Cardiac muscle cell (in vitro differentiated cells and primary cell): ENCODE measurements around the gene CDH11. TPM values are rescaled to one million over a fixed set of nuclear protein-coding genes. Genes with fewer than 3 reads are reported as not detected.

Experiments
- DNase-seq, 2 donors: peaks; one replicate each; pipeline versions ENCODE4 v3.0.0 to v3.0.0-alpha.2; 2010 to 2017; ENCODE audit warnings: low read depth in 1 of 2, low spot score in 1 of 2
- H3K27ac ChIP-seq: fragments of 200-600 bp; sonication (generic); 2 replicates; pipeline ENCODE4 v1.5.1; 2016
- H3K27me3 ChIP-seq: fragments of 200-600 bp; sonication (generic); 2 replicates; pipeline ENCODE4 v1.6.0; 2016; ENCODE audit warnings: control low read depth
- H3K36me3 ChIP-seq: fragments of 200-600 bp; sonication (generic); 2 replicates; pipeline ENCODE4 v1.5.1; 2016; ENCODE audit warnings: control low read depth
- H3K4me1 ChIP-seq: fragments of 200-600 bp; sonication (generic); 2 replicates; pipeline ENCODE4 v1.8.1; 2017; ENCODE audit warnings: low read depth, mild to moderate bottlenecking, mixed run types
- H3K4me3 ChIP-seq: fragments of 200-600 bp; sonication (generic); 2 replicates; pipeline ENCODE4 v1.5.1; 2016; ENCODE audit warnings: mild to moderate bottlenecking
- H3K9me3 ChIP-seq: fragments of 200-600 bp; sonication (generic); 2 replicates; pipeline ENCODE4 v1.5.1; 2017; ENCODE audit warnings: low read depth, mild to moderate bottlenecking, control low read depth
- polyA plus RNA-seq: library from polyadenylated mRNA; unstranded; fragments of >200 nt; fragmentation: Nextera tagmentation; extraction: Ambion mirVana; gene quantifications from 2 replicates; pipeline ENCODE4 v1.2.1, GENCODE V29; 2016
- total RNA-seq: library from RNA; depleted of rRNA; stranded (reverse); fragments of >200 nt; gene quantifications from 2 replicates; pipeline ENCODE4 v1.2.3, GENCODE V29; 2016
- TF ChIP-seq, protein P1 (sequence below): IDR thresholded peaks from 2 replicates; pipeline ENCODE4 v1.5.1; 2012; ENCODE audit warnings: low read depth, mild to moderate bottlenecking, low read length

The CDH11 gene
- total and polyA plus RNA-seq, 2 experiments from 2014 or later: 29.4 to 99.3 TPM

DNA sequence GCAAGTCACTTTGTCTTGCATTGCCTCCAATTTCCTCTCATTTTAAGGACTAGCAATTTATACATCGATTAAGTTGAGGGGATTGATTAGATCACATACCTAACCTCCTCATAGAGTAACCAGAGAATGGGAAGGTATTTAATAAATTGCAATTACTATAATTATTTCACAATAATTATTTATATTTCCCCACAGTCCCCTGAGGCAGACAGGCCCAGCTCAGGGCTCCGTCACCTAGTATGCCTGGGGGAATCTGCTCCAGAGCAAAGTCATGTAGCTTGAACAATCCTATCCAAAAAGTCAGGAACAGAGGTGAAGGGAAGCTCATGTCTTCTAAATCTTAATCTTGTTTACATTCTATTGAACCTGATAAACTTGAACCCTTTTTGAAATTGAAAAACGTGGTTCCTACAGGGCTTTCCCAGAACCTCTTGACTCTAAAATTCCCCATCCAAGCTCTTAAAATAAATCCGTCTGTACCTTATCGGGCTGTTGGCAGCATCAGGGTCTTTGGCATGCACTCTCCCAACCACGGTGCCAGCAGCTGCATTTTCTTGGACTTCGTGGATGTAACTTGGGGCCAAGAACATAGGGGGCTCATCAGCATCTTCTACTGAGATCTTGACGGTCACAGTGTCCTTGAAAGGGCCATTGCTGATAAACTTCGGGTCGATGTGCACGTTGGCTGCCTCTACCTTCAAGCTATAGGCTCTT is 140.1 kb downstream of the CDH11 start:
- H3K36me3 ChIP-seq: no peaks in the 10 kb centered on the region
- H3K9me3 ChIP-seq: no peaks in the 10 kb centered on the region
- no peak overlapping the region for H3K27ac ChIP-seq
- DNase-seq: no peak
- no peaks in the 10 kb centered on the region for H3K27me3 ChIP-seq
- peaks cover 5% of the 10 kb centered on the region for H3K4me1 ChIP-seq
- TF ChIP-seq, protein P1, sequence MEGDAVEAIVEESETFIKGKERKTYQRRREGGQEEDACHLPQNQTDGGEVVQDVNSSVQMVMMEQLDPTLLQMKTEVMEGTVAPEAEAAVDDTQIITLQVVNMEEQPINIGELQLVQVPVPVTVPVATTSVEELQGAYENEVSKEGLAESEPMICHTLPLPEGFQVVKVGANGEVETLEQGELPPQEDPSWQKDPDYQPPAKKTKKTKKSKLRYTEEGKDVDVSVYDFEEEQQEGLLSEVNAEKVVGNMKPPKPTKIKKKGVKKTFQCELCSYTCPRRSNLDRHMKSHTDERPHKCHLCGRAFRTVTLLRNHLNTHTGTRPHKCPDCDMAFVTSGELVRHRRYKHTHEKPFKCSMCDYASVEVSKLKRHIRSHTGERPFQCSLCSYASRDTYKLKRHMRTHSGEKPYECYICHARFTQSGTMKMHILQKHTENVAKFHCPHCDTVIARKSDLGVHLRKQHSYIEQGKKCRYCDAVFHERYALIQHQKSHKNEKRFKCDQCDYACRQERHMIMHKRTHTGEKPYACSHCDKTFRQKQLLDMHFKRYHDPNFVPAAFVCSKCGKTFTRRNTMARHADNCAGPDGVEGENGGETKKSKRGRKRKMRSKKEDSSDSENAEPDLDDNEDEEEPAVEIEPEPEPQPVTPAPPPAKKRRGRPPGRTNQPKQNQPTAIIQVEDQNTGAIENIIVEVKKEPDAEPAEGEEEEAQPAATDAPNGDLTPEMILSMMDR: no peak
- no peak overlapping the region for H3K4me3 ChIP-seq

DNA sequence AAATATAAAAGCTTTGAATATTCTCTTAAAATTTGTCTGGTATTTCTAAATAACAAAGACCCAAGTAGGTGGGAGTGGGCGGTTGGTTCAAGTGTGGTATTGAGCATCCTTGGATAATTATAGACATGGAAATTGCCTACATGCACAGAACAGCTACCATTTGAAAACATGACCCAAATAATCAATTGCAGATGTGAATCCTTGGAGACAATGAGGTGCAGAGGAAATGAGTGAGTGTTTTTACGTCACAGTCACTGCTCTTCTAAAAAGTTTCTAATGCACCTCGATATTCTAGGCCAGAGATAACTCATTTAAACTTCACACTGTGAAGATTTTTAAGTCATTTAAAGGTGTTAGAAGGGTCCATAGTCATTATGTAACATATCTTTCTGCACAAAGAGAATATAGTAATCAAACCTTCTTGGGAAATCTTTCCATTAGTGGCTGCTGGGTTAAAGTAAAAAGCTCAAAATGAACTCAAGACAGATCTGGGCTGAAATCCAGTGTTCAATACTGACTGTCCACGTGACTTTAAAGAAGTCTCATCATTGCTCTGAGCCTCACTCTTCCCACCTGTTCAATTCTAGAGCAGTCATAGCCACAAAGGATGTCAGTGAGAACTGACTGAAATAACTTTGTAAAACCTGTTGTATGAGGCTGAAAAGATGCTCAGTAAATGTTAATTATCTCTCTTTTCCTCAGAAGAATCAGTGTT is 144.5 kb downstream of the CDH11 start:
- no peaks in the 10 kb centered on the region for H3K36me3 ChIP-seq
- H3K9me3 ChIP-seq: no peaks in the 10 kb centered on the region
- no peaks in the 10 kb centered on the region for H3K27me3 ChIP-seq
- no peak for DNase-seq
- TF ChIP-seq, protein P1: no peak
- no peaks in the 10 kb centered on the region for H3K4me1 ChIP-seq
- no peak overlapping the region for H3K27ac ChIP-seq
- no peak overlapping the region for H3K4me3 ChIP-seq

DNA sequence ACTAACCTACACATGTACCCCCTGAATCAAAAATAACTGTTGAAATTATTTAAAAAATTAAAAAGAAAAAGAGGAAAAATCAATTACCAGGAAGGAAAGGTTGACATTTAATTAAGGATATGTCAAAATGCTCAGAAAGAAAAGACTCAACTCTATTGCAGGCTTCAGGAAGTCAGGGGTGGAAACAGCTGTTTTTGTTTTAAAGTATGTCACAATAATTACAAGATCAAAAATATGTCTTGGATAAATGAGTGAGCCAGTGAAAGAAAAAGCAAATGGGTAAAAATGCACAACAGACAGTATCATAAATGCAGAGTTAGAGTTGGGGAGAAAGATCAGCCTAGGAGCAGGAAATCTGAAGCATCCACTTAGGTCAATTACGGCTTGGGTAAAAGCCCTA is 146.0 kb downstream of the CDH11 start:
- Histone ChIP-seq H3K9me3 (no peaks in the 10 kb centered on the region), H3K4me3 (no peak overlapping the region), H3K36me3 (peaks cover 7% of the 10 kb centered on the region), H3K27ac (no peak overlapping the region), H3K4me1 (no peaks in the 10 kb centered on the region), H3K27me3 (no peaks in the 10 kb centered on the region)
- TF ChIP-seq, protein P1: no peak
- DNase-seq: no peak

DNA sequence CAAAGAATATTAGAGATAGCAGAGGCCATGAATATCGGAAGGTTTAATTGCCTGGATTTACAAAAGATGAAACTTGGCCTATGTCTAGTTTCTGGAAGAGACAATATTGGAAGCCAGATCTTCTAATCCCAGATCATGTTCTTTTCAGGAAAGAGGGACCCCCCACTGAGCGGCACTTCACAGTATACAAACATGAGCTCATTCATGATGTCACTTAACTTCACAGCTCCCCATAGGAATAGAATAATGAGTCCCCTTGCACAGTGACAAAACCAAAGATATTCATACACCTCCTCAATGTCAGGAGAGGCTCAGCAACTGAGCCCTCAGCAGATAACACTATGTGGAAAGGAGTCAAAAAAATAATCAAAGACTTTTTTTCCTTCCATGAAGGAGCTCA is 147.5 kb downstream of the CDH11 start:
- no peak for DNase-seq
- Histone ChIP-seq H3K36me3 (peaks cover 12% of the 10 kb centered on the region), H3K9me3 (no peaks in the 10 kb centered on the region), H3K4me3 (no peak overlapping the region), H3K27me3 (no peaks in the 10 kb centered on the region), H3K27ac (no peak overlapping the region), H3K4me1 (no peaks in the 10 kb centered on the region)
- TF ChIP-seq, protein P1: no peak

DNA sequence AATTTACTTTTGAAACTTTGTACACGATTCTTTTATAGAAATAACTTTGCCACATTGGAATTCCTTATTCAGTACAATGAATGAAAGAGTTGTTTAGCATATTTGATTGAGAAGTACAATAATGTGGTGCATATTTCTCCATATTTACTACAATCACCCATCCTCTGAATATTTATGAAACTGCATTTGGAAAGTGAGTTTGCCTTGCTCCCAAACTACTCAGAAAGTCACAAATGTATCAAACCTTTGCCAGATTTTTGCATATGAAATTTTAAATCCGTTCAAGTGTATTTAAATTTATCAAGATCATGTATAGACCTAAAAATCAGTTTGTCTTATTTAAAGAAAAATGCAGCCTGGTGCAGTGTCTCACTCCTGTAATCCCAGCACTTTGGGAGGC is 148.7 kb downstream of the CDH11 start:
- DNase-seq: no peak
- Histone ChIP-seq H3K9me3 (no peaks in the 10 kb centered on the region), H3K36me3 (peaks cover 12% of the 10 kb centered on the region), H3K4me3 (no peak overlapping the region), H3K27me3 (no peaks in the 10 kb centered on the region), H3K27ac (no peak overlapping the region), H3K4me1 (no peaks in the 10 kb centered on the region)
- TF ChIP-seq, protein P1: no peak
